ENCODE results near the gene CMTM1.

- TF ChIP-seq POLR2AphosphoS5 (IDR thresholded peaks at IDR 0.05; ENCODE audit: insufficient read depth, low read depth, low read length) (no peak), MAX (IDR thresholded peaks at IDR 0.05; ENCODE audit: insufficient read depth, insufficient read length) (no peak), POLR2A (IDR thresholded peaks at IDR 0.05; ENCODE audit: low read depth, low read length) (no peak), EZH2 (IDR thresholded peaks at IDR 0.05; ENCODE audit: borderline replicate concordance, low read depth, low read length, severe bottlenecking) (no peak), MYC (IDR thresholded peaks at IDR 0.05; ENCODE audit: low read depth, low read length) (no peak), GATA2 (IDR thresholded peaks at IDR 0.05; ENCODE audit: insufficient read depth, insufficient read length, low read depth, low read length) (no peak), JUN (IDR thresholded peaks at IDR 0.05; ENCODE audit: borderline replicate concordance, insufficient read depth, insufficient read length, low read depth) (no peak), FOS (IDR thresholded peaks at IDR 0.05; ENCODE audit: borderline replicate concordance, insufficient read depth, low read length) (no peak)
- TF ChIP-seq, protein P1, sequence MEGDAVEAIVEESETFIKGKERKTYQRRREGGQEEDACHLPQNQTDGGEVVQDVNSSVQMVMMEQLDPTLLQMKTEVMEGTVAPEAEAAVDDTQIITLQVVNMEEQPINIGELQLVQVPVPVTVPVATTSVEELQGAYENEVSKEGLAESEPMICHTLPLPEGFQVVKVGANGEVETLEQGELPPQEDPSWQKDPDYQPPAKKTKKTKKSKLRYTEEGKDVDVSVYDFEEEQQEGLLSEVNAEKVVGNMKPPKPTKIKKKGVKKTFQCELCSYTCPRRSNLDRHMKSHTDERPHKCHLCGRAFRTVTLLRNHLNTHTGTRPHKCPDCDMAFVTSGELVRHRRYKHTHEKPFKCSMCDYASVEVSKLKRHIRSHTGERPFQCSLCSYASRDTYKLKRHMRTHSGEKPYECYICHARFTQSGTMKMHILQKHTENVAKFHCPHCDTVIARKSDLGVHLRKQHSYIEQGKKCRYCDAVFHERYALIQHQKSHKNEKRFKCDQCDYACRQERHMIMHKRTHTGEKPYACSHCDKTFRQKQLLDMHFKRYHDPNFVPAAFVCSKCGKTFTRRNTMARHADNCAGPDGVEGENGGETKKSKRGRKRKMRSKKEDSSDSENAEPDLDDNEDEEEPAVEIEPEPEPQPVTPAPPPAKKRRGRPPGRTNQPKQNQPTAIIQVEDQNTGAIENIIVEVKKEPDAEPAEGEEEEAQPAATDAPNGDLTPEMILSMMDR (IDR thresholded peaks at IDR 0.05; ENCODE audit: extremely low read depth in 1 of 2, insufficient read depth in 1 of 2, low read depth in 1 of 2, low read length in 2 of 2), result no peak
These were observed 11.7 kb upstream of the CMTM1 start for GRCh38 chr16:66554495-66554894.

All from endothelial cell of umbilical vein (primary cell).